ENCODE measurements around the gene MT2A. TPM values are rescaled to one million over a fixed set of nuclear protein-coding genes. Genes with fewer than 3 reads are reported as not detected.

Gene MT2A
- total and polyA plus RNA-seq, 10 of the 15 experiments (the other 5 are each of a cell fraction or from before 2014, with no cell fraction given) = 7.3 to 271 (median 53.5) TPM

GRCh38 chr16:56615353-56615752 is 7.0 kb downstream of the MT2A start:
- intact Hi-C loops (cut with micrococcal nuclease; ENCODE audit: unreplicated experiment) = no loop called here
- POLR2A ChIA-PET = no interaction called here
- no peak for FAIRE-seq

More at GRCh38 chr16:56615353-56615752, 7.0 kb downstream of the MT2A start:
- Histone ChIP-seq H2AFZ (ENCODE audit: control insufficient read depth, low read depth, low read length) (no peak overlapping the region), H4K20me1 (ENCODE audit: control insufficient read depth, insufficient read depth) (no peaks in the 10 kb centered on the region), H3K4me2 (ENCODE audit: control insufficient read depth, insufficient read depth) (no peak overlapping the region), H3K36me3 (ENCODE audit: control insufficient read depth in 2 of 2, insufficient read depth in 2 of 2, low read length in 1 of 2) (no peaks in the 10 kb centered on the region), H3K4me1 (ENCODE audit: control insufficient read depth, insufficient read depth, low read length) (peaks cover 15% of the 10 kb centered on the region), H3K27ac (ENCODE audit: control insufficient read depth, insufficient read depth) (no peak overlapping the region), H3K9ac (ENCODE audit: control insufficient read depth, insufficient read depth, low read length) (no peak overlapping the region), H3K79me2 (ENCODE audit: control insufficient read depth, insufficient read depth, low read length) (no peaks in the 10 kb centered on the region), H3K9me3 (replicated peaks; ENCODE audit: control insufficient read depth, insufficient read depth, low read length) (no peaks in the 10 kb centered on the region), H3K27me3 (replicated peaks in 1 of 2; ENCODE audit: control insufficient read depth in 2 of 2, insufficient read depth in 2 of 2, low read length in 1 of 2) (peaks cover 0 to 5% of the 10 kb centered on the region in 2 experiments; a peak in 2 of 4 replicates), H3K4me3 (no peak overlapping the region)
- RAD21 ChIA-PET (ENCODE audit: unreplicated experiment) = no interaction called here
- ATAC-seq (no peak), DNase-seq (ENCODE audit: low read depth, low spot score) (no peak)
- no TSS peak for BruUV-seq (replicated peaks)
- CTCF ChIA-PET = interaction anchor here (1.3 to 1.5 kb wide), 2 partner anchors 15 to 86 kb away, joined by 3 to 4 read pairs; no protein-coding TSS in a partner anchor
- TF ChIP-seq, protein P1, sequence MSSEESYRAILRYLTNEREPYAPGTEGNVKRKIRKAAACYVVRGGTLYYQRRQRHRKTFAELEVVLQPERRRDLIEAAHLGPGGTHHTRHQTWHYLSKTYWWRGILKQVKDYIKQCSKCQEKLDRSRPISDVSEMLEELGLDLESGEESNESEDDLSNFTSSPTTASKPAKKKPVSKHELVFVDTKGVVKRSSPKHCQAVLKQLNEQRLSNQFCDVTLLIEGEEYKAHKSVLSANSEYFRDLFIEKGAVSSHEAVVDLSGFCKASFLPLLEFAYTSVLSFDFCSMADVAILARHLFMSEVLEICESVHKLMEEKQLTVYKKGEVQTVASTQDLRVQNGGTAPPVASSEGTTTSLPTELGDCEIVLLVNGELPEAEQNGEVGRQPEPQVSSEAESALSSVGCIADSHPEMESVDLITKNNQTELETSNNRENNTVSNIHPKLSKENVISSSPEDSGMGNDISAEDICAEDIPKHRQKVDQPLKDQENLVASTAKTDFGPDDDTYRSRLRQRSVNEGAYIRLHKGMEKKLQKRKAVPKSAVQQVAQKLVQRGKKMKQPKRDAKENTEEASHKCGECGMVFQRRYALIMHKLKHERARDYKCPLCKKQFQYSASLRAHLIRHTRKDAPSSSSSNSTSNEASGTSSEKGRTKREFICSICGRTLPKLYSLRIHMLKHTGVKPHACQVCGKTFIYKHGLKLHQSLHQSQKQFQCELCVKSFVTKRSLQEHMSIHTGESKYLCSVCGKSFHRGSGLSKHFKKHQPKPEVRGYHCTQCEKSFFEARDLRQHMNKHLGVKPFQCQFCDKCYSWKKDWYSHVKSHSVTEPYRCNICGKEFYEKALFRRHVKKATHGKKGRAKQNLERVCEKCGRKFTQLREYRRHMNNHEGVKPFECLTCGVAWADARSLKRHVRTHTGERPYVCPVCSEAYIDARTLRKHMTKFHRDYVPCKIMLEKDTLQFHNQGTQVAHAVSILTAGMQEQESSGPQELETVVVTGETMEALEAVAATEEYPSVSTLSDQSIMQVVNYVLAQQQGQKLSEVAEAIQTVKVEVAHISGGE (CRISPR knock-in tag; IDR thresholded peaks at IDR 0.05) = no peak
- TF ChIP-seq POLR2AphosphoS5 (IDR thresholded peaks at IDR 0.05; ENCODE audit: low read length) (no peak), ATF7 (IDR thresholded peaks at IDR 0.05; ENCODE audit: low read depth) (no peak), MYB (IDR thresholded peaks at IDR 0.05; ENCODE audit: borderline replicate concordance, low read depth, low read length) (no peak), ETV6 (conservative IDR thresholded peaks at IDR 0.05 in 1 of 2, IDR thresholded peaks at IDR 0.05 in 1 of 2; ENCODE audit: borderline replicate concordance in 1 of 2, low read depth in 1 of 2) (no peak), ZNF24 (IDR thresholded peaks at IDR 0.05) (no peak), POU2F2 (IDR thresholded peaks at IDR 0.05; ENCODE audit: borderline replicate concordance, low read depth, low read length) (no peak), IKZF1 (conservative IDR thresholded peaks at IDR 0.05) (no peak), POLR2AphosphoS2 (IDR thresholded peaks at IDR 0.05; ENCODE audit: low read depth, low read length) (no peak), ASH2L (IDR thresholded peaks at IDR 0.05; ENCODE audit: borderline replicate concordance, low read depth) (no peak), SMAD5 (IDR thresholded peaks at IDR 0.05; ENCODE audit: low read depth) (no peak), SUZ12 (IDR thresholded peaks at IDR 0.05; ENCODE audit: unreplicated experiment) (no peak)
- TF ChIP-seq, protein P2, sequence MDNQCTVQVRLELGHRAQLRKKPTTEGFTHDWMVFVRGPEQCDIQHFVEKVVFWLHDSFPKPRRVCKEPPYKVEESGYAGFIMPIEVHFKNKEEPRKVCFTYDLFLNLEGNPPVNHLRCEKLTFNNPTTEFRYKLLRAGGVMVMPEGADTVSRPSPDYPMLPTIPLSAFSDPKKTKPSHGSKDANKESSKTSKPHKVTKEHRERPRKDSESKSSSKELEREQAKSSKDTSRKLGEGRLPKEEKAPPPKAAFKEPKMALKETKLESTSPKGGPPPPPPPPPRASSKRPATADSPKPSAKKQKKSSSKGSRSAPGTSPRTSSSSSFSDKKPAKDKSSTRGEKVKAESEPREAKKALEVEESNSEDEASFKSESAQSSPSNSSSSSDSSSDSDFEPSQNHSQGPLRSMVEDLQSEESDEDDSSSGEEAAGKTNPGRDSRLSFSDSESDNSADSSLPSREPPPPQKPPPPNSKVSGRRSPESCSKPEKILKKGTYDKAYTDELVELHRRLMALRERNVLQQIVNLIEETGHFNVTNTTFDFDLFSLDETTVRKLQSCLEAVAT (IDR thresholded peaks at IDR 0.05) = no peak
- in situ Hi-C loops (cut with MboI) = no loop called here
- SMC1A ChIA-PET (ENCODE audit: uncharacterized antibody, unreplicated experiment) = no interaction called here
- 15% methylated on average over 3 of the region's 3 CpGs for WGBS (ENCODE audit: insufficient coverage, insufficient replicate concordance, low lambda C conversion rate, missing lambda C conversion rate)

All from GM12878 (cell line).